ENCODE data around the gene LSAMP. TPM values are rescaled to one million over a fixed set of nuclear protein-coding genes. Genes with fewer than 3 reads are reported as not detected.
A peak's percentile ranks its signal among the peaks of the same experiment; 100 is the strongest.

The LSAMP gene
- total RNA-seq, 6 donors from 2014 or later, result 7.1 to 28.1 (median 13.4) TPM

DNA sequence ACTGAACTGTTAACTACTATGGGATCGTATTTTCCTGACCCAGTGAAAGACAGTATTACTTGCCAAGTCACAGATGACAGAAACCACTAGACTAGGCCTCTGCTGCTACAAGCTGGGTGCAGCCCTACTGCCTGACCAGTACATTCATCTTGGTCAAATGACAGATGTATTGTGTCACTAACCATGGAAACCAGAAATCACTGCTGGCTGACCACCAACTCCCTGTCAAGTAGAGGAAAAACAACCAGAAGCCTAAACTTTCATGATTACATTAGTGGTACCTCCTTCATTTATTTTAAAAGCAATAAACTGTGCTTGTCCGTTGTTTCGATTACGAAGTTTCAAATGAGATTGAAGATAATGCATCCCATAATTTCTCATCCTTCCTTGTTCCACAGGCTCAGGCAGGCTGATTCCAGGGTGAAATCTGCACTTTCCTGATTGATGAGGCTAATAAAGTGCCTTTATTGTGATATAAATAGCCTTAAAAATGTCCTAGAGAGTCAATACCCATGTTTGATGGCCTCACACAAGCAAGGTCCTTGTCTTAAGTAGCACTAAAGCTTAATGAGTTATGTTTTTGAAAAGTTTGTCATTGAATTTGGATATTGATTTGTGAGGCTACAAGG lies 309.7 kb downstream of the LSAMP start:
- Histone ChIP-seq H3K27me3 (no peaks in the 10 kb centered on the region), H3K4me1 (peaks cover 0 to 8% (median 3%) of the 10 kb centered on the region in 4 donors), H3K36me3 (no peaks in the 10 kb centered on the region), H3K27ac (peak overlapping the region in 2 of 4 donors; percentile 50 to 58), H3K4me3 (no peak overlapping the region), H3K9me3 (no peaks in the 10 kb centered on the region)
- WGBS, 2 donors, result 26 to 58% methylated on average over 4 of the region's 4 CpGs
- peak; percentile 19 to 26 for TF ChIP-seq POLR2AphosphoS5 (IDR thresholded peaks at IDR 0.05)
- TF ChIP-seq, protein P1, sequence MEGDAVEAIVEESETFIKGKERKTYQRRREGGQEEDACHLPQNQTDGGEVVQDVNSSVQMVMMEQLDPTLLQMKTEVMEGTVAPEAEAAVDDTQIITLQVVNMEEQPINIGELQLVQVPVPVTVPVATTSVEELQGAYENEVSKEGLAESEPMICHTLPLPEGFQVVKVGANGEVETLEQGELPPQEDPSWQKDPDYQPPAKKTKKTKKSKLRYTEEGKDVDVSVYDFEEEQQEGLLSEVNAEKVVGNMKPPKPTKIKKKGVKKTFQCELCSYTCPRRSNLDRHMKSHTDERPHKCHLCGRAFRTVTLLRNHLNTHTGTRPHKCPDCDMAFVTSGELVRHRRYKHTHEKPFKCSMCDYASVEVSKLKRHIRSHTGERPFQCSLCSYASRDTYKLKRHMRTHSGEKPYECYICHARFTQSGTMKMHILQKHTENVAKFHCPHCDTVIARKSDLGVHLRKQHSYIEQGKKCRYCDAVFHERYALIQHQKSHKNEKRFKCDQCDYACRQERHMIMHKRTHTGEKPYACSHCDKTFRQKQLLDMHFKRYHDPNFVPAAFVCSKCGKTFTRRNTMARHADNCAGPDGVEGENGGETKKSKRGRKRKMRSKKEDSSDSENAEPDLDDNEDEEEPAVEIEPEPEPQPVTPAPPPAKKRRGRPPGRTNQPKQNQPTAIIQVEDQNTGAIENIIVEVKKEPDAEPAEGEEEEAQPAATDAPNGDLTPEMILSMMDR (IDR thresholded peaks at IDR 0.05), result no peak
- no peak for TF ChIP-seq POLR2A (IDR thresholded peaks at IDR 0.05)
- ATAC-seq (ENCODE audit: low FRiP score in 2 of 2), result peak; percentile 46 to 73
- peak in 1 of 2 donors; percentile 25 for DNase-seq

DNA sequence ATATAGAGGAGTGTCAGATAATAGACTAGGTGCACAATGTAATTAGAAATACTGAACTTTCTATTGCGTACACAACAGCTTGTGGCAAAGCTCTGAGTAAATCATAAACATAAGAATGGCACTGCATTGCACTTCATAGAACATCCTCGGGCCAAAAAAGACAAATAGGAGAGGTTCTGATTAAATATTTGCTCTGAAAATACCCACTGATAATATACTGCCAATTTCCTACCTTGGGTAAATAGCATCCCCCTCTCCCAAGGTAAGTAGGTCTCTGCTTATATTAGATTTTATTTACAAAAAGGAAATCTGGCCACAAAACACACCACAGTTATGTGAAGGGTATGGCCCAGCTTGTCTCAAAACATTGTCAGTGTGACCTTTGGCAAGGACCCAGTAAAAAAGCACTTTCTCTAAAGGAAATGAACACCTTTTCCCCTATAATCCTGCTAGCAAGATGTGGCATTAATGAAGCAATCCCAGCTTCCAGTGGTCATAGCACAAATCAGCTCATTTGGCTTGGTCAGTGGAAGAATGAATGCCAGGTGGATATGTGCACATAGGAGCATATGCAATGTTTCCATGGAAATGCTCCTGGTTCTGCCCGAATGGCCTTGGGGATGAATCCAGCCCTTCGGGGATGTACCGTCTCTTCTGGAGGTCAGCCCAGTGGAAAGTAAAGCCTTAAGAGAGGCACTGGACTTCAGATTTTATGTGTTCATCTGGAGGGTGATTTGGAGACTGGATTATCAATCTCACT lies 315.9 kb downstream of the LSAMP start:
- Histone ChIP-seq H3K4me3 (no peak overlapping the region), H3K27me3 (no peaks in the 10 kb centered on the region), H3K36me3 (no peaks in the 10 kb centered on the region), H3K9me3 (no peaks in the 10 kb centered on the region), H3K4me1 (no peaks in the 10 kb centered on the region), H3K27ac (no peak overlapping the region)
- ATAC-seq (ENCODE audit: low FRiP score in 2 of 2) (no peak), DNase-seq (no peak)
- 69 to 71% methylated on average over 3 to 5 of the region's 5 CpGs for WGBS, 2 donors
- TF ChIP-seq POLR2A (IDR thresholded peaks at IDR 0.05), result no peak

DNA sequence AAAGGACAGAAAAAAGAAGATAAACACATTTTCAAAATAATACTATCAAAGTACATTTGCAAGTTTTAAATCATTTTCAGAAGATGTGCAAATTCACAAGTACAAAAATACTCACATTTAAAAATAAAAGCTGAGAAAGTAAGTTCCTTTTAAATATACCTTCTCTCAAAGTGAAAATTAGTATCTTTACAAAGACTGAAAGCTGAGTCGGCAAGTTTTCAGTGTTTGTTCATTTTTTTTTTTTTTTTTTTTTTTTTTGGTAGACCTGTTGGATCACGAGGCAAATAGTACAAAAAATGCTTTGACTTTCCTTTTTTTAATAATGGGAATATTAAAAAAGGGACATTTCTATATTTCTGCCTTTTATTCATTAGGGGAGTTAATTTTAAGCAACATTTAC lies 317.8 kb downstream of the LSAMP start:
- ATAC-seq (ENCODE audit: low FRiP score in 2 of 2) (no peak), DNase-seq (no peak)
- Histone ChIP-seq H3K4me3 (no peak overlapping the region), H3K27me3 (no peaks in the 10 kb centered on the region), H3K9me3 (no peaks in the 10 kb centered on the region), H3K4me1 (no peaks in the 10 kb centered on the region), H3K36me3 (no peaks in the 10 kb centered on the region), H3K27ac (no peak overlapping the region)
- TF ChIP-seq, protein P1 (IDR thresholded peaks at IDR 0.05), result no peak
- TF ChIP-seq EP300 (IDR thresholded peaks at IDR 0.05), result no peak
- no peak for TF ChIP-seq POLR2A (IDR thresholded peaks at IDR 0.05)
- TF ChIP-seq POLR2AphosphoS5 (IDR thresholded peaks at IDR 0.05), result no peak
- WGBS, 2 donors, result 90 to 92% methylated on average over 2 of the region's 2 CpGs

DNA sequence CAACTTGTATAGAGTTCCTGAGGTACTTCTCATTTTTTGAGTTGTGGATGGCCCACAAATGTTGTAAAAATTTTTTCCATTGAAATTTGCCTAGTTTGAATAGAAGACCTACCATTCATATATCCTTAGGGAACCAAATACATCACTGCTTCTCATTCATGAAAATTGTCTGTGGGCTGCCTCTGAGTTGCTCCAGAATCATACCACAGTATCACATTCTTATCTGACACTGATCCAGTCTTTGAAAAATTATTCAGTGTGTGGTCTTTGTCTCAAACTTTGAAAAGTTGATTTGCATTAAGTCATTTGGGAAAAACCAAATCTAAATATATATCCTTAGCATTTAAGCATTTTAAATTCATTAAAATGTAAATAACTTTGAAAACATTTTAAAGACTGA lies 321.1 kb downstream of the LSAMP start:
- TF ChIP-seq POLR2AphosphoS5 (IDR thresholded peaks at IDR 0.05) (no peak), POLR2A (IDR thresholded peaks at IDR 0.05) (no peak), EP300 (IDR thresholded peaks at IDR 0.05) (no peak)
- TF ChIP-seq, protein P1 (IDR thresholded peaks at IDR 0.05), result no peak
- Histone ChIP-seq H3K4me1 (no peaks in the 10 kb centered on the region), H3K9me3 (no peaks in the 10 kb centered on the region), H3K27ac (no peak overlapping the region), H3K27me3 (no peaks in the 10 kb centered on the region), H3K4me3 (no peak overlapping the region), H3K36me3 (no peaks in the 10 kb centered on the region)
- ATAC-seq (ENCODE audit: low FRiP score in 2 of 2), result no peak
- DNase-seq, result no peak

DNA sequence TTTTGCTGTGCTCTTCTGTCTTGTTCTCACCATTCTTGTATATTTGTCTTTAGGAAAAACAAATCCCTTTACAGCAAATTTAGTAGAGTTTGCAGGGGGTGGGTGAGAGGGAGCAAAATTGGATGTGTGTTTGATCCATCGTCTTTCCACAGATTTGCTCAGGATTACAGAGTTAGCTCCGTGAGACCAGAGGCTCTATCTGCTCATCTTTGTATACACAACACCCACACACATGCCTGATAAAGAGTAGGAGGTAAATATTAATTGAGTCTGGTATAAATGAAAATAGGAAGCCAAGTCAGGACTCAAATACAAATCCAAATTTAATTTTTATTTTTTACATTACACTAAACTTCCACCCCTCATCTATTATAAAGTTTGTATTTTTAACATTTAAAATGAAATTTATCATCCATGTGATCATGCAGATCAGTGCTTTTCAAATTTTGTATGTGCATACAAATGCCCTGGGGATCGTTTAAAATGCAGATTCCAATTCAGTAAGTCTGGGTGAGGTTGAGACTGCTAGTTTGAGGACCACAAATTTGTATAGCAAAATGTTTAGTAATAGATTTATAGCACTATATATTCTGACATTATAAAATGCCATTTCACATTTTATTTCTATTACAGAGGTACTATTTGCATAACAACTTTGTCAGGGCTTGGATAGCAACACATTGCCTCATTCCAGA lies 326.7 kb downstream of the LSAMP start:
- H3K4me3 ChIP-seq, result no peak overlapping the region
- DNase-seq, result no peak
- TF ChIP-seq POLR2AphosphoS5 (IDR thresholded peaks at IDR 0.05), result no peak
- TF ChIP-seq POLR2A (IDR thresholded peaks at IDR 0.05), result no peak
- TF ChIP-seq, protein P1 (IDR thresholded peaks at IDR 0.05), result no peak
- TF ChIP-seq EP300 (IDR thresholded peaks at IDR 0.05), result no peak
- H3K4me1 ChIP-seq, result no peaks in the 10 kb centered on the region
- 44 to 49% methylated on average over 3 of the region's 3 CpGs for WGBS, 2 donors
- no peaks in the 10 kb centered on the region for H3K27me3 ChIP-seq
- H3K27ac ChIP-seq, result no peak overlapping the region
- no peaks in the 10 kb centered on the region for H3K9me3 ChIP-seq
- no peaks in the 10 kb centered on the region for H3K36me3 ChIP-seq
- no peak for ATAC-seq (ENCODE audit: low FRiP score in 2 of 2)
